Epithelial cell of proximal tubule (primary cell): ENCODE data around the gene CD46. TPM values are rescaled to one million over a fixed set of nuclear protein-coding genes. Genes with fewer than 3 reads are reported as not detected.

Experiments used
- DNase-seq: peaks from one replicate; pipeline ENCODE4 v3.0.0-alpha.2; 2011; ENCODE audit warnings: low read depth
- H3K4me3 ChIP-seq: 2 replicates; pipeline ENCODE4 v1.5.1; 2011; ENCODE audit warnings: low read depth, mild to moderate bottlenecking, low read length
- CTCF ChIP-seq: conservative IDR thresholded peaks from 2 replicates; pipeline ENCODE4 v1.5.1; 2012; ENCODE audit warnings: low read depth, mild to moderate bottlenecking, low read length
- total RNA-seq: library from RNA; depleted of rRNA; stranded (reverse); fragments of >200 nt; gene quantifications from 2 replicates; pipeline ENCODE4 v1.2.3, GENCODE V29; 2015

CD46 gene
- total RNA-seq, 1 donor from 2014 or later = 146 TPM

- peak overlapping the region; percentile 10 for H3K4me3 ChIP-seq
- no peak for DNase-seq
- no peak for TF ChIP-seq CTCF
These were observed 67.2 kb downstream of the CD46 start for GRCh38 chr1:207818971-207819451.

GRCh38 chr1:207820568-207821463 is 69.0 kb downstream of the CD46 start:
- DNase-seq = no peak
- H3K4me3 ChIP-seq = peak overlapping the region; percentile 85
- TF ChIP-seq CTCF = no peak

GRCh38 chr1:207821464-207822045 is 69.7 kb downstream of the CD46 start:
- DNase-seq = no peak
- no peak for TF ChIP-seq CTCF
- peak overlapping the region; percentile 85 for H3K4me3 ChIP-seq

GRCh38 chr1:207822124-207822601 is 70.3 kb downstream of the CD46 start:
- DNase-seq = no peak
- TF ChIP-seq CTCF = no peak
- H3K4me3 ChIP-seq = peak overlapping the region; percentile 85

GRCh38 chr1:207822602-207823451 is 71.0 kb downstream of the CD46 start:
- TF ChIP-seq CTCF = no peak
- H3K4me3 ChIP-seq = peak overlapping the region; percentile 85
- peak; percentile 77 for DNase-seq

- DNase-seq = no peak
- H3K4me3 ChIP-seq = peak overlapping the region; percentile 85
- no peak for TF ChIP-seq CTCF
These were observed 71.7 kb downstream of the CD46 start for GRCh38 chr1:207823531-207823879.
